H9 (cell line): ENCODE results near the gene LRRC51. TPM values are rescaled to one million over a fixed set of nuclear protein-coding genes. Genes with fewer than 3 reads are reported as not detected.
A peak's percentile ranks its signal among the peaks of the same experiment; 100 is the strongest.

Experiments used
- DNase-seq: peaks from one replicate; pipeline ENCODE4 v3.0.0-alpha.2; 2017
- H2AFZ ChIP-seq: one replicate; pipeline ENCODE4 v1.6.1; 2013; ENCODE audit warnings: mild to moderate bottlenecking, low read length, control low read depth, moderate library complexity
- H2AK5ac ChIP-seq: 2 replicates; pipeline ENCODE4 v1.6.1; 2013; ENCODE audit warnings: low read length, control low read depth, mixed read lengths; ENCODE audit not compliant: insufficient read length
- H2BK120ac ChIP-seq: one replicate; pipeline ENCODE4 v1.6.1; 2013; ENCODE audit warnings: low read depth, mild to moderate bottlenecking, low read length, control low read depth, inconsistent platforms; ENCODE audit not compliant: poor library complexity, severe bottlenecking
- H2BK12ac ChIP-seq: 2 replicates; pipeline ENCODE4 v1.6.1; 2013; ENCODE audit warnings: low read length, control low read depth, mixed read lengths, low read depth; ENCODE audit not compliant: insufficient read length
- H2BK15ac ChIP-seq: 2 replicates; pipeline ENCODE4 v1.6.1; 2013; ENCODE audit warnings: low read depth, low read length, control low read depth
- H2BK20ac ChIP-seq: one replicate; pipeline ENCODE4 v1.6.1; 2013; ENCODE audit warnings: low read depth, mild to moderate bottlenecking, low read length, control low read depth, inconsistent platforms; ENCODE audit not compliant: poor library complexity, severe bottlenecking
- H2BK5ac ChIP-seq: 2 replicates; pipeline ENCODE4 v1.6.1; 2013; ENCODE audit warnings: low read length, control low read depth, mixed read lengths; ENCODE audit not compliant: insufficient read length
- H3K14ac ChIP-seq: 2 replicates; pipeline ENCODE4 v1.6.1; 2013; ENCODE audit warnings: low read length, control low read depth; ENCODE audit not compliant: insufficient read depth
- H3K18ac ChIP-seq: 2 replicates; pipeline ENCODE4 v1.6.1; 2013; ENCODE audit warnings: low read depth, mild to moderate bottlenecking, mixed read lengths, low read length, control low read depth; ENCODE audit not compliant: insufficient read length
- H3K23ac ChIP-seq: 2 replicates; pipeline ENCODE4 v1.6.1; 2013; ENCODE audit warnings: low read length, control low read depth, mixed read lengths, low read depth; ENCODE audit not compliant: insufficient read length
- H3K23me2 ChIP-seq: 2 replicates; pipeline ENCODE4 v1.6.1; 2013; ENCODE audit warnings: low read depth, mild to moderate bottlenecking, mixed read lengths, low read length, control low read depth; ENCODE audit not compliant: insufficient read length, poor library complexity, severe bottlenecking
- H3K27ac ChIP-seq: 2 replicates; pipeline ENCODE4 v1.5.1; 2013; ENCODE audit warnings: low read length, control low read depth, mixed read lengths, low read depth; ENCODE audit not compliant: insufficient read length
- H3K27me3 ChIP-seq: 2 replicates; pipeline ENCODE4 v1.6.1; 2013; ENCODE audit warnings: low read length, control low read depth, inconsistent platforms; ENCODE audit not compliant: insufficient read depth
- H3K4ac ChIP-seq: 2 replicates; pipeline ENCODE4 v1.6.1; 2013; ENCODE audit warnings: low read depth, mild to moderate bottlenecking, control low read depth, inconsistent platforms, low read length, moderate library complexity
- H3K4me1 ChIP-seq: 2 replicates; pipeline ENCODE4 v1.6.1; 2013; ENCODE audit warnings: low read length, control low read depth, inconsistent platforms; ENCODE audit not compliant: insufficient read depth
- H3K4me2 ChIP-seq: 2 replicates; pipeline ENCODE4 v1.6.1; 2013; ENCODE audit warnings: low read length, control low read depth, mixed read lengths; ENCODE audit not compliant: insufficient read length, insufficient read depth
- H3K56ac ChIP-seq: 2 replicates; pipeline ENCODE4 v1.6.1; 2013; ENCODE audit warnings: low read depth, mild to moderate bottlenecking, mixed read lengths, low read length, control low read depth; ENCODE audit not compliant: insufficient read length
- H3K79me1 ChIP-seq: 2 replicates; pipeline ENCODE4 v1.6.1; 2013; ENCODE audit warnings: low read depth, mild to moderate bottlenecking, moderate library complexity, low read length, control low read depth, inconsistent platforms; ENCODE audit not compliant: insufficient read depth, poor library complexity, severe bottlenecking
- H3K79me2 ChIP-seq: 2 replicates; pipeline ENCODE4 v1.6.1; 2013; ENCODE audit warnings: low read length, control low read depth, inconsistent platforms; ENCODE audit not compliant: insufficient read depth
- H3K9ac ChIP-seq: 2 replicates; pipeline ENCODE4 v1.6.1; 2013; ENCODE audit warnings: low read length, control low read depth, mixed read lengths; ENCODE audit not compliant: insufficient read length; ENCODE audit errors: extremely low read depth
- H3K9me3 ChIP-seq: one replicate; pipeline ENCODE4 v1.6.1; 2013; ENCODE audit warnings: low read depth, low read length, inconsistent platforms; ENCODE audit not compliant: control insufficient read depth
- H3T11ph ChIP-seq: one replicate; pipeline ENCODE4 v1.6.1; 2013; ENCODE audit warnings: mild to moderate bottlenecking, low read length, control low read depth, inconsistent platforms
- H4K20me1 ChIP-seq: one replicate; pipeline ENCODE4 v1.6.1; 2013; ENCODE audit not compliant: control insufficient read depth, insufficient read length, insufficient read depth
- H4K5ac ChIP-seq: 2 replicates; pipeline ENCODE4 v1.6.1; 2013; ENCODE audit warnings: low read depth, mild to moderate bottlenecking, mixed read lengths, low read length, control low read depth; ENCODE audit not compliant: insufficient read length
- H4K8ac ChIP-seq: replicated peaks from 2 replicates; pipeline ENCODE4 v1.6.1; 2013; ENCODE audit warnings: low read length, control low read depth, mixed read lengths, low read depth; ENCODE audit not compliant: insufficient read length
- H4K91ac ChIP-seq: 2 replicates; pipeline ENCODE4 v1.6.1; 2013; ENCODE audit warnings: low read depth, mild to moderate bottlenecking, moderate library complexity, mixed read lengths, low read length, control low read depth; ENCODE audit not compliant: insufficient read length
- H3K27ac Mint-ChIP-seq, 3 experiments: 2 replicates in 2 of 3; 3 replicates in 1 of 3; pipeline ENCODE4 v1.8.0; 2020 to 2021; ENCODE audit warnings: mixed read lengths in 3 of 3, mild to moderate bottlenecking in 1 of 3, moderate library complexity in 1 of 3
- H3K27me3 Mint-ChIP-seq: 2 replicates; pipeline ENCODE4 v1.8.0; 2021; ENCODE audit warnings: low read depth, mild to moderate bottlenecking, moderate library complexity, mixed read lengths
- H3K36me3 Mint-ChIP-seq, 3 experiments: 2 replicates in 2 of 3; 3 replicates in 1 of 3; pipeline ENCODE4 v1.8.0; 2020 to 2021; ENCODE audit warnings: low read depth in 3 of 3, mixed read lengths in 3 of 3; ENCODE audit not compliant: insufficient read depth in 1 of 3
- H3K4me1 Mint-ChIP-seq, 2 experiments: 2 replicates each; pipeline ENCODE4 v1.8.0; 2020; ENCODE audit warnings: mixed read lengths in 2 of 2
- H3K4me3 Mint-ChIP-seq, 2 experiments: 2 replicates in 1 of 2; 3 replicates in 1 of 2; pipeline ENCODE4 v1.8.0; 2020 to 2021; ENCODE audit warnings: mild to moderate bottlenecking in 2 of 2, mixed read lengths in 2 of 2, moderate library complexity in 1 of 2
- H3K9me3 Mint-ChIP-seq, 2 experiments: 2 replicates in 1 of 2; 3 replicates in 1 of 2; pipeline ENCODE4 v1.8.0; 2020; ENCODE audit warnings: mild to moderate bottlenecking in 2 of 2, mixed read lengths in 2 of 2, moderate library complexity in 1 of 2
- WGBS: extraction: QIAGEN DNeasy Blood & Tissue Kit; methylation state at CpG from one replicate; pipeline ENCODE4 v1.1.7; 2013; ENCODE audit warnings: missing lambda C conversion rate, low lambda C conversion rate, mixed read lengths; ENCODE audit not compliant: insufficient read length; ENCODE audit errors: extremely low coverage; 5-methylcytosine and 5-hydroxymethylcytosine counted together
- total RNA-seq: library from RNA; stranded (reverse); gene quantifications from 2 replicates; pipeline ENCODE4 v1.2.1, GENCODE V29; 2021
- TF ChIP-seq, protein P1 (sequence below): fragments of 200-600 bp; sonication (generic); conservative IDR thresholded peaks from 3 replicates; pipeline ENCODE4 v1.8.0; 2021; ENCODE audit warnings: antibody characterized with exemption, mild to moderate bottlenecking

Gene LRRC51
- total RNA-seq, 1 experiment from 2014 or later = 3.1 TPM

DNA sequence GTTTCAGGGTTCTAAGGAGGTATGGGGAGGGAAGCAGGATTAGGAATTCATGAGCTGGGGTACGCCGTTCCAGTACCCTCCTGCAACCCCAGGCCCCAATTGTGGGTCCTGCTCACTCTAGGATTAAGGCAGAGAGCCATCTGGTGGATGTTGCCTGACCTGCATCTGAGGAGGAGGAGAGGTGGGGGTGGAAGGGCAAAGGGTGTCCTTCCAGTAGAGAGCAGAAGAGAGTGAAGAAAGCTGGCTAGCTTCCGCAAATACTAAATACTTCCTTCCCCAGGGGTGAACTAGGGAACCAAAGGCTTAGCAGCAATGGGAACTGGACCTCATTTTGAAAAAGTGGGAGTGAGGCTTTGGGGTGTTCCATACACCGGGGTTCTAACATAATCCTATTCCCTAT, 10.6 kb downstream of the LRRC51 start:
- H2BK15ac ChIP-seq = no peak overlapping the region
- no peak overlapping the region for H2BK12ac ChIP-seq
- Mint-ChIP-seq H3K9me3 (no peaks in the 10 kb centered on the region; a peak in 1 of 5 replicates), H3K27me3 (no peaks in the 10 kb centered on the region), H3K4me3 (peak overlapping the region in 1 of 2 experiments; percentile 17; a peak in 1 of 5 replicates), H3K27ac (peak overlapping the region; percentile 31 to 94 (median 36); a peak in 5 of 7 replicates), H3K4me1 (peaks cover 16 to 18% of the 10 kb centered on the region in 2 experiments), H3K36me3 (peaks cover 4 to 29% (median 15%) of the 10 kb centered on the region in 3 experiments)
- H4K91ac ChIP-seq = no peak overlapping the region
- H2AK5ac ChIP-seq = no peak overlapping the region
- H3K4me1 ChIP-seq = no peaks in the 10 kb centered on the region
- no peak overlapping the region for H2AFZ ChIP-seq
- DNase-seq = peak; percentile 85
- H3K18ac ChIP-seq = no peak overlapping the region
- no peaks in the 10 kb centered on the region for H3K79me2 ChIP-seq
- TF ChIP-seq, protein P1, sequence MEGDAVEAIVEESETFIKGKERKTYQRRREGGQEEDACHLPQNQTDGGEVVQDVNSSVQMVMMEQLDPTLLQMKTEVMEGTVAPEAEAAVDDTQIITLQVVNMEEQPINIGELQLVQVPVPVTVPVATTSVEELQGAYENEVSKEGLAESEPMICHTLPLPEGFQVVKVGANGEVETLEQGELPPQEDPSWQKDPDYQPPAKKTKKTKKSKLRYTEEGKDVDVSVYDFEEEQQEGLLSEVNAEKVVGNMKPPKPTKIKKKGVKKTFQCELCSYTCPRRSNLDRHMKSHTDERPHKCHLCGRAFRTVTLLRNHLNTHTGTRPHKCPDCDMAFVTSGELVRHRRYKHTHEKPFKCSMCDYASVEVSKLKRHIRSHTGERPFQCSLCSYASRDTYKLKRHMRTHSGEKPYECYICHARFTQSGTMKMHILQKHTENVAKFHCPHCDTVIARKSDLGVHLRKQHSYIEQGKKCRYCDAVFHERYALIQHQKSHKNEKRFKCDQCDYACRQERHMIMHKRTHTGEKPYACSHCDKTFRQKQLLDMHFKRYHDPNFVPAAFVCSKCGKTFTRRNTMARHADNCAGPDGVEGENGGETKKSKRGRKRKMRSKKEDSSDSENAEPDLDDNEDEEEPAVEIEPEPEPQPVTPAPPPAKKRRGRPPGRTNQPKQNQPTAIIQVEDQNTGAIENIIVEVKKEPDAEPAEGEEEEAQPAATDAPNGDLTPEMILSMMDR = peak; percentile 94
- H3K79me1 ChIP-seq = no peaks in the 10 kb centered on the region
- no peak overlapping the region for H4K5ac ChIP-seq
- H3K14ac ChIP-seq = no peak overlapping the region
- H3T11ph ChIP-seq = no peak overlapping the region
- H3K27ac ChIP-seq = no peak overlapping the region
- no peaks in the 10 kb centered on the region for H3K9me3 ChIP-seq
- no CpG with 5 or more reads among the region's 4 CpGs for WGBS
- no peaks in the 10 kb centered on the region for H3K27me3 ChIP-seq
- no peaks in the 10 kb centered on the region for H3K23me2 ChIP-seq
- H4K8ac ChIP-seq = no peak overlapping the region
- no peak overlapping the region for H2BK5ac ChIP-seq
- no peak overlapping the region for H2BK120ac ChIP-seq
- H3K9ac ChIP-seq = no peak overlapping the region
- H3K56ac ChIP-seq = no peak overlapping the region
- H4K20me1 ChIP-seq = no peaks in the 10 kb centered on the region
- H2BK20ac ChIP-seq = no peak overlapping the region
- no peak overlapping the region for H3K4me2 ChIP-seq
- H3K4ac ChIP-seq = no peak overlapping the region
- no peak overlapping the region for H3K23ac ChIP-seq
